ENCODE data around the gene RTN4RL1. TPM values are rescaled to one million over a fixed set of nuclear protein-coding genes. Genes with fewer than 3 reads are reported as not detected.

RTN4RL1 gene
- total and polyA plus RNA-seq, 2 of the 4 experiments (the other 2 are of a cell fraction), result under 0.01 to 0.03 TPM

GRCh38 chr17:1965556-1966273 is 59.4 kb downstream of the RTN4RL1 start:
- Histone ChIP-seq H3K23ac (ENCODE audit: low read depth, low read length) (no peak overlapping the region), H2BK15ac (ENCODE audit: low read depth, low read length) (no peak overlapping the region), H3K4me3 (ENCODE audit: insufficient read depth, low read depth, low read length) (no peak overlapping the region), H3K9me1 (ENCODE audit: insufficient read depth, low read length) (no peaks in the 10 kb centered on the region), H3K36me3 (ENCODE audit: control insufficient read depth, insufficient read depth, low read length) (no peaks in the 10 kb centered on the region), H2BK20ac (ENCODE audit: low read depth, low read length) (no peak overlapping the region), H4K20me1 (ENCODE audit: insufficient read depth, low read length) (no peaks in the 10 kb centered on the region), H3K9ac (ENCODE audit: low read depth, low read length) (no peak overlapping the region), H3K4me2 (ENCODE audit: low read depth, low read length) (no peak overlapping the region), H2BK5ac (ENCODE audit: low read depth, low read length, poor library complexity, severe bottlenecking) (no peak overlapping the region), H4K8ac (ENCODE audit: low read depth in 2 of 2, low read length in 2 of 2) (no peak overlapping the region), H2AK5ac (ENCODE audit: low read depth, low read length) (no peak overlapping the region), H2AK9ac (replicated peaks; ENCODE audit: low read depth, low read length, poor library complexity) (peak overlapping the region; percentile 85), H2AFZ (replicated peaks; ENCODE audit: low read length, poor library complexity) (no peak overlapping the region), H4K5ac (ENCODE audit: low read depth, low read length) (no peak overlapping the region), H3K56ac (ENCODE audit: extremely low read depth, insufficient read depth, low read length) (no peak overlapping the region), H3K4ac (ENCODE audit: low read depth, low read length) (no peak overlapping the region), H3K4me1 (ENCODE audit: control insufficient read depth, insufficient read depth, low read length) (peaks cover 3% of the 10 kb centered on the region; the same call in 1 of the 2 replicates), H3K79me1 (ENCODE audit: low read depth in 1 of 2, low read length in 2 of 2) (no peaks in the 10 kb centered on the region), H3K14ac (replicated peaks; ENCODE audit: low read depth, low read length) (no peak overlapping the region), H3K27me3 (ENCODE audit: control insufficient read depth, insufficient read depth, low read length) (peaks cover 51% of the 10 kb centered on the region), H3K18ac (ENCODE audit: low read depth, low read length) (no peak overlapping the region), H3K27ac (ENCODE audit: insufficient read depth, low read length) (no peak overlapping the region), H3K9me3 (ENCODE audit: control insufficient read depth, insufficient read depth, low read length) (peaks cover 13% of the 10 kb centered on the region), H2BK120ac (ENCODE audit: low read depth, low read length) (no peak overlapping the region), H4K91ac (ENCODE audit: insufficient read depth, low read depth, low read length) (no peak overlapping the region)
- ChIA-PET CTCF (no interaction called here), POLR2A (ENCODE audit: unreplicated experiment) (no interaction called here)
- in situ Hi-C loops (cut with MboI; ENCODE audit: low sequenced_read_pairs), result no loop called here
- no peak for TF ChIP-seq RCOR1 (IDR thresholded peaks at IDR 0.05; ENCODE audit: insufficient replicate concordance, low read length)
- no peak for TF ChIP-seq POLR2A (IDR thresholded peaks at IDR 0.05; ENCODE audit: low read depth, low read length)
- no peak for TF ChIP-seq FOS (IDR thresholded peaks at IDR 0.05; ENCODE audit: low read depth, low read length)
- dilution Hi-C loops (cut with HindIII; ENCODE audit: low sequenced_read_pairs, unreplicated experiment), result no loop called here
- 33% methylated on average over 1 of the region's 21 CpGs; no CpG with 5 or more reads in 1 of the 2 experiments for WGBS, 2 experiments (ENCODE audit: extremely low coverage in 2 of 2, insufficient read length in 1 of 2)
- BruUV-seq (replicated peaks), result no TSS peak
- DNase-seq, result no peak
- intact Hi-C loops (cut with micrococcal nuclease), result no loop called here
- peak; percentile 71 for ATAC-seq (ENCODE audit: low read depth)
